ENCODE data around the gene MCTP2.

DNA sequence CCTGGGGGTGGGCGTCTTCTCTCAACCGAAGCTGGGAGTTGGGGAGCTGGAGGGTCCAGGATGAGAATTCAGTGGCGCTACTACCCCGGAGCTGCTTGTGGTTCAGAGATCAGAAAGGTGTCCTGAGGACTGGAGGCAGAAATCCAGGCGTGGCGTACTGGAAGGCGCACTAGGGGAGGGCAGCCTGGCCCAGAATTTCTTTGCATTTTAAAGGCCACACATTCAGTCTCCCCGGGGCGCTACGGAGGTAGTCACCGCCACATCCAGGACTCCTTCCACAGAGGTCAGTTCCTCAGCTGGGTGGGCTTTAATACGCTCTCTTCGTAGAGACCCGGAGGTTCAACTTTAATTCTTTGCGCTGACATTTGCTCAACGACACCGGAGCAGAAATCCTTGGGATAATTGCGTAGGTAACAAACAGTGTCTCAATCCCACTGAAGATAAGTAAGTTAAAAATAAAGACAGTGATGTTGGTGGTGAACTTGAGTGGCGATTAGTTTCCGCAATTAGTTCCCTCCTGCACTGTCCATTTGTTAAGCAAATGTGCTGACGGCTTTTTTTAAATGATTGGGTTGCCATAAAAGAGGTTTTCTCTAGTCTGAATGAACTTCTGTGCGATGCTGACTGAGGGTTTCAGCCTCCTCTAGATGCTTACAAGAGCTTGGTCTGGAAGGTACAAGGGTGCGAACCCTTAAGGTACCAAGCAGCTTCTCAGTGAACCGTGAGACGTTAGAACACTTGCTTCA lies 535 bp downstream of the MCTP2 start:
- TF ChIP-seq ZBTB20 (tag by site-specific recombination; IDR thresholded peaks at IDR 0.05) = no peak
- TF ChIP-seq GFI1B (tag by site-specific recombination; IDR thresholded peaks at IDR 0.05) = no peak
- TF ChIP-seq ZNF174 (tag by site-specific recombination; IDR thresholded peaks at IDR 0.05) = no peak
- TF ChIP-seq WT1 (tag by site-specific recombination; IDR thresholded peaks at IDR 0.05) = no peak
- TF ChIP-seq, protein P1, sequence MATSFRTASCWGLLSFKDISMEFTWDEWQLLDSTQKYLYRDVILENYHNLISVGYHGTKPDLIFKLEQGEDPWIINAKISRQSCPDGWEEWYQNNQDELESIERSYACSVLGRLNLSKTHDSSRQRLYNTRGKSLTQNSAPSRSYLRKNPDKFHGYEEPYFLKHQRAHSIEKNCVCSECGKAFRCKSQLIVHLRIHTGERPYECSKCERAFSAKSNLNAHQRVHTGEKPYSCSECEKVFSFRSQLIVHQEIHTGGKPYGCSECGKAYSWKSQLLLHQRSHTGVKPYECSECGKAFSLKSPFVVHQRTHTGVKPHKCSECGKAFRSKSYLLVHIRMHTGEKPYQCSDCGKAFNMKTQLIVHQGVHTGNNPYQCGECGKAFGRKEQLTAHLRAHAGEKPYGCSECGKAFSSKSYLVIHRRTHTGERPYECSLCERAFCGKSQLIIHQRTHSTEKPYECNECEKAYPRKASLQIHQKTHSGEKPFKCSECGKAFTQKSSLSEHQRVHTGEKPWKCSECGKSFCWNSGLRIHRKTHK (tag by site-specific recombination; IDR thresholded peaks at IDR 0.05) = no peak
- no peak for TF ChIP-seq ZNF274 (IDR thresholded peaks at IDR 0.05; ENCODE audit: low read length)
- TF ChIP-seq ZNF274 (tag by site-specific recombination; IDR thresholded peaks at IDR 0.05; ENCODE audit: borderline replicate concordance) = no peak
- TF ChIP-seq ZNF621 (tag by site-specific recombination; IDR thresholded peaks at IDR 0.05) = no peak
- TF ChIP-seq, protein P2, sequence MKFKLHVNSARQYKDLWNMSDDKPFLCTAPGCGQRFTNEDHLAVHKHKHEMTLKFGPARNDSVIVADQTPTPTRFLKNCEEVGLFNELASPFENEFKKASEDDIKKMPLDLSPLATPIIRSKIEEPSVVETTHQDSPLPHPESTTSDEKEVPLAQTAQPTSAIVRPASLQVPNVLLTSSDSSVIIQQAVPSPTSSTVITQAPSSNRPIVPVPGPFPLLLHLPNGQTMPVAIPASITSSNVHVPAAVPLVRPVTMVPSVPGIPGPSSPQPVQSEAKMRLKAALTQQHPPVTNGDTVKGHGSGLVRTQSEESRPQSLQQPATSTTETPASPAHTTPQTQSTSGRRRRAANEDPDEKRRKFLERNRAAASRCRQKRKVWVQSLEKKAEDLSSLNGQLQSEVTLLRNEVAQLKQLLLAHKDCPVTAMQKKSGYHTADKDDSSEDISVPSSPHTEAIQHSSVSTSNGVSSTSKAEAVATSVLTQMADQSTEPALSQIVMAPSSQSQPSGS (tag by site-specific recombination; IDR thresholded peaks at IDR 0.05; ENCODE audit: low read depth) = no peak
- TF ChIP-seq MYNN (tag by site-specific recombination; IDR thresholded peaks at IDR 0.05; ENCODE audit: borderline replicate concordance) = no peak
- no peak for TF ChIP-seq SP2 (tag by site-specific recombination; IDR thresholded peaks at IDR 0.05)
